Measurements from ENCODE around the gene LZTS2.

DNA sequence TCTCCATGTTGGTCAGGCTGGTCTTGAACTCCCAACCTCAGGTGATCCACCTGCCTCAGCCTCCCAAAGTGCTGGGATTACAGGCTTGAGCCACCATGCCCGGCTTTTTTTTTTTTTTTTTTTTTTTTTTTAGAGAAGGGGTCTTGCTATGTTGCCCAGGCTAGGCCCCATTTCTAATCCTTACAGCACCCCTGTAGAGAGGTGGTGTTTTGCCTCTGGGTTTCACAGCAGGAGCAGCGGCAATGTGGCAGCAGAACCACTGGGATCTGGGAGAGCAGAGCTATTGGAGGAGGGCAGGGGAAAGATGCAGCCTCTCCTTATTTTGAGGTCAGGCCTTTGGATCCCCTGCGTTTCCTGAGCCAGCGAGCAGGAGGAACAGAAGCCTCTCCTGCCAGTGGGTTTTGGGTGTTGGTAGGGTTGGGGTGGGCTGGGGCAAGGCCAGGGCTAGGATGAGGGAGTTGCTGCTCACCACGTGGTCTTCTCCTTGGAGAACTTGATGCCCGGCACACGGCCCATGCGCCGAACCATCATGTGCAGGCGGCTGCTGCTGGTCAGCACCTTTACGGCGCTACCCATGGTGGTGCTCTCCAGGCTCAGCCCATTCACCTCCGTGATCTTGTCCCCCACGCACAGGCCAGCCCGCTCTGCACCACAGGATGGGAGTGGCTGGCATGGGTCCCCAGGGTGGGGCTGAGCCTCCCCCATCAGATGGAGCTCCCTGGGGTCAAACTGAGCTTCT, 23.5 kb downstream of the LZTS2 start:
- TF ChIP-seq, protein P1, sequence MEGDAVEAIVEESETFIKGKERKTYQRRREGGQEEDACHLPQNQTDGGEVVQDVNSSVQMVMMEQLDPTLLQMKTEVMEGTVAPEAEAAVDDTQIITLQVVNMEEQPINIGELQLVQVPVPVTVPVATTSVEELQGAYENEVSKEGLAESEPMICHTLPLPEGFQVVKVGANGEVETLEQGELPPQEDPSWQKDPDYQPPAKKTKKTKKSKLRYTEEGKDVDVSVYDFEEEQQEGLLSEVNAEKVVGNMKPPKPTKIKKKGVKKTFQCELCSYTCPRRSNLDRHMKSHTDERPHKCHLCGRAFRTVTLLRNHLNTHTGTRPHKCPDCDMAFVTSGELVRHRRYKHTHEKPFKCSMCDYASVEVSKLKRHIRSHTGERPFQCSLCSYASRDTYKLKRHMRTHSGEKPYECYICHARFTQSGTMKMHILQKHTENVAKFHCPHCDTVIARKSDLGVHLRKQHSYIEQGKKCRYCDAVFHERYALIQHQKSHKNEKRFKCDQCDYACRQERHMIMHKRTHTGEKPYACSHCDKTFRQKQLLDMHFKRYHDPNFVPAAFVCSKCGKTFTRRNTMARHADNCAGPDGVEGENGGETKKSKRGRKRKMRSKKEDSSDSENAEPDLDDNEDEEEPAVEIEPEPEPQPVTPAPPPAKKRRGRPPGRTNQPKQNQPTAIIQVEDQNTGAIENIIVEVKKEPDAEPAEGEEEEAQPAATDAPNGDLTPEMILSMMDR (conservative IDR thresholded peaks at IDR 0.05; ENCODE audit: low read depth, low read length) = no peak
- TF ChIP-seq EZH2 (IDR thresholded peaks at IDR 0.05; ENCODE audit: borderline replicate concordance, low read depth, low read length, poor library complexity, severe bottlenecking) = no peak
